HepG2 (cell line): ENCODE measurements around the gene SEPTIN5.

Experiments used
- MAX ChIP-seq: IDR thresholded peaks from 2 replicates; pipeline ENCODE4 v1.6.1; 2012; ENCODE audit warnings: inconsistent platforms
- NFIC ChIP-seq: IDR thresholded peaks from 2 replicates; pipeline ENCODE4 v1.6.1; 2012; ENCODE audit warnings: mild to moderate bottlenecking, low read length, inconsistent platforms
- NR2F6 ChIP-seq, 2 experiments: IDR thresholded peaks; 2 replicates each; pipeline ENCODE4 v1.6.1; 2016; ENCODE audit warnings: antibody characterized with exemption in 1 of 2, mild to moderate bottlenecking in 1 of 2
- SMAD1 ChIP-seq: sonication (generic); formaldehyde crosslinking; IDR thresholded peaks from 2 replicates; pipeline ENCODE4 v1.4.0; 2020; ENCODE audit warnings: missing genetic modification reagents, low read depth, mild to moderate bottlenecking, borderline replicate concordance
- TBX2 ChIP-seq: sonication (generic); formaldehyde crosslinking; IDR thresholded peaks from 2 replicates; pipeline ENCODE4 v1.5.0; 2020; ENCODE audit warnings: missing genetic modification reagents, mild to moderate bottlenecking, borderline replicate concordance
- TCF12 ChIP-seq, 2 experiments: fragments of 450-650 bp in 1 of 2; sonication (generic) in 1 of 2; formaldehyde crosslinking in 1 of 2; IDR thresholded peaks; 2 replicates each; pipeline versions ENCODE4 v1.6.1 to v1.8.0; 2017 to 2022; ENCODE audit warnings: antibody characterized with exemption in 1 of 2, mild to moderate bottlenecking in 1 of 2, missing genetic modification reagents in 1 of 2, moderate library complexity in 1 of 2
- THAP7 ChIP-seq: sonication (generic); formaldehyde crosslinking; IDR thresholded peaks from 2 replicates; pipeline ENCODE4 v1.8.1; 2023; ENCODE audit warnings: mild to moderate bottlenecking, missing genetic modification reagents
- THYN1 ChIP-seq: sonication (generic); formaldehyde crosslinking; IDR thresholded peaks from 2 replicates; pipeline ENCODE4 v1.8.1; 2023; ENCODE audit warnings: low read depth, mild to moderate bottlenecking, moderate library complexity, missing genetic modification reagents, borderline replicate concordance
- TF ChIP-seq, protein P1 (sequence below): IDR thresholded peaks from 2 replicates; pipeline ENCODE4 v1.6.1; 2016; ENCODE audit warnings: low read depth

- no peak for TF ChIP-seq THAP7 (CRISPR knock-in tag)
- no peak for TF ChIP-seq MAX
- no peak for TF ChIP-seq NR2F6 (IDR thresholded peaks at IDR 0.05)
- no peak for TF ChIP-seq NR2F6 (CRISPR knock-in tag; IDR thresholded peaks at IDR 0.05)
- TF ChIP-seq, protein P1, sequence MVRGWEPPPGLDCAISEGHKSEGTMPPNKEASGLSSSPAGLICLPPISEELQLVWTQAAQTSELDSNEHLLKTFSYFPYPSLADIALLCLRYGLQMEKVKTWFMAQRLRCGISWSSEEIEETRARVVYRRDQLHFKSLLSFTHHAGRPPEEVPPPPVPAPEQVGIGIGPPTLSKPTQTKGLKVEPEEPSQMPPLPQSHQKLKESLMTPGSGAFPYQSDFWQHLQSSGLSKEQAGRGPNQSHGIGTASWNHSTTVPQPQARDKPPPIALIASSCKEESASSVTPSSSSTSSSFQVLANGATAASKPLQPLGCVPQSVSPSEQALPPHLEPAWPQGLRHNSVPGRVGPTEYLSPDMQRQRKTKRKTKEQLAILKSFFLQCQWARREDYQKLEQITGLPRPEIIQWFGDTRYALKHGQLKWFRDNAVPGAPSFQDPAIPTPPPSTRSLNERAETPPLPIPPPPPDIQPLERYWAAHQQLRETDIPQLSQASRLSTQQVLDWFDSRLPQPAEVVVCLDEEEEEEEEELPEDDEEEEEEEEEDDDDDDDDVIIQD (CRISPR knock-in tag): no peak
- TF ChIP-seq NFIC: no peak
- TF ChIP-seq TCF12 (IDR thresholded peaks at IDR 0.05): no peak
- TF ChIP-seq TCF12 (CRISPR knock-in tag; IDR thresholded peaks at IDR 0.05): no peak
- no peak for TF ChIP-seq THYN1
- TF ChIP-seq TBX2 (CRISPR knock-in tag): no peak
- no peak for TF ChIP-seq SMAD1 (CRISPR knock-in tag)
Observed at GRCh38 chr22:19750507-19751490, 36.5 kb downstream of the SEPTIN5 start.
